ENCODE results near the gene ELP2. TPM values are rescaled to one million over a fixed set of nuclear protein-coding genes. Genes with fewer than 3 reads are reported as not detected.

Gene ELP2
- total RNA-seq, 2 experiments from 2014 or later, result 40.3 to 50.5 TPM

GRCh38 chr18:36096955-36097354 is 32.7 kb upstream of the ELP2 start:
- ChIA-PET CTCF (ENCODE audit: unreplicated experiment) (no interaction called here), POLR2A (interaction anchor here (0.6 kb wide), 1 partner anchor 67 kb away, joined by 3 read pairs; no protein-coding TSS in a partner anchor)
- DNase-seq (ENCODE audit: low spot score), result no peak
- H3K4me1 ChIP-seq (ENCODE audit: insufficient read depth, low read length, poor library complexity, severe bottlenecking), result no peaks in the 10 kb centered on the region
- intact Hi-C loops (cut with micrococcal nuclease; ENCODE audit: unreplicated experiment), result loop anchor here (1.0 to 5.0 kb wide), 2 partner anchors 187 to 340 kb away; no protein-coding TSS in a partner anchor
- H3K4me2 ChIP-seq (ENCODE audit: low read length), result no peak overlapping the region
- no peak overlapping the region for H3K27ac ChIP-seq (ENCODE audit: low read depth, low read length, poor library complexity, severe bottlenecking)
- no TSS peak for BruUV-seq (replicated peaks)
- H3K9me2 ChIP-seq (ENCODE audit: insufficient read depth, low read length), result no peaks in the 10 kb centered on the region
- TF ChIP-seq CTCF (conservative IDR thresholded peaks at IDR 0.05; ENCODE audit: low read length) (no peak), EZH2phosphoT487 (IDR thresholded peaks at IDR 0.05; ENCODE audit: borderline replicate concordance, low read depth, low read length) (no peak)
- no peak overlapping the region for H3K4me3 ChIP-seq (ENCODE audit: low read depth, low read length, poor library complexity, severe bottlenecking)
- no peak overlapping the region for H2AFZ ChIP-seq (ENCODE audit: low read length)
- H3K79me2 ChIP-seq (ENCODE audit: insufficient read depth, low read depth, low read length), result no peaks in the 10 kb centered on the region
- no peaks in the 10 kb centered on the region for H3K9me3 ChIP-seq (ENCODE audit: low read length)
- H3K36me3 ChIP-seq (ENCODE audit: insufficient read depth, low read length), result no peaks in the 10 kb centered on the region
- no peaks in the 10 kb centered on the region for H4K20me1 ChIP-seq (ENCODE audit: insufficient read depth, low read length)

- TF ChIP-seq CTCF (conservative IDR thresholded peaks at IDR 0.05; ENCODE audit: low read length) (no peak), EZH2phosphoT487 (IDR thresholded peaks at IDR 0.05; ENCODE audit: borderline replicate concordance, low read depth, low read length) (no peak)
- BruUV-seq (replicated peaks), result no TSS peak
- ChIA-PET POLR2A (interaction anchor here (0.9 kb wide), 1 partner anchor 202 kb away, joined by 3 read pairs; no protein-coding TSS in a partner anchor), CTCF (ENCODE audit: unreplicated experiment) (no interaction called here)
- H3K27ac ChIP-seq (ENCODE audit: low read depth, low read length, poor library complexity, severe bottlenecking), result no peak overlapping the region
- no peaks in the 10 kb centered on the region for H4K20me1 ChIP-seq (ENCODE audit: insufficient read depth, low read length)
- no peak overlapping the region for H2AFZ ChIP-seq (ENCODE audit: low read length)
- no peaks in the 10 kb centered on the region for H3K9me2 ChIP-seq (ENCODE audit: insufficient read depth, low read length)
- no peak for DNase-seq (ENCODE audit: low spot score)
- H3K79me2 ChIP-seq (ENCODE audit: insufficient read depth, low read depth, low read length), result no peaks in the 10 kb centered on the region
- H3K4me2 ChIP-seq (ENCODE audit: low read length), result no peak overlapping the region
- H3K4me3 ChIP-seq (ENCODE audit: low read depth, low read length, poor library complexity, severe bottlenecking), result no peak overlapping the region
- H3K36me3 ChIP-seq (ENCODE audit: insufficient read depth, low read length), result no peaks in the 10 kb centered on the region
- no peaks in the 10 kb centered on the region for H3K4me1 ChIP-seq (ENCODE audit: insufficient read depth, low read length, poor library complexity, severe bottlenecking)
- intact Hi-C loops (cut with micrococcal nuclease; ENCODE audit: unreplicated experiment), result loop anchor here (5.0 kb wide), 1 partner anchor 342 kb away; no protein-coding TSS in a partner anchor
- no peaks in the 10 kb centered on the region for H3K9me3 ChIP-seq (ENCODE audit: low read length)
Observed at GRCh38 chr18:36099311-36099710, 30.4 kb upstream of the ELP2 start.

DNA sequence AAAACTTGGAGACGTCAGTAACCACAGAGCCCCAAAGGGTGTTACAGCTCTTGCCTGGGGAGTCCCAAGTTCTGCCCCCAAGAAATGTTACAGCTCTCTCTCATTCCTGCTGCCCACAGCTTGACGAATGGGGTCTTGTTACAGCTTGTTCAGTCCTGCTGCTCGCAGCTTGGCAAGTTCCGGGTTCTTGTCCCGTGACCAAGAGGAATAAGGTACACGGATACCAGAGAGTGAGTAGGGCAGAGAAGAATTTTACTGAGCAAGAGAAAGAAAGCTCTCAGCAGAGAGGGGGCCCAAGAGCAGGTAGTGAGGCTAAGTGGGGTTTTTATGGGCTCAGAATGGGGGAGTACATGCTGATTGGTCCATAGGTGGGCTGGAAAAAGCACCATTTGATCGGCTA is 27.8 kb upstream of the ELP2 start:
- no peak overlapping the region for H3K4me2 ChIP-seq (ENCODE audit: low read length)
- ChIA-PET CTCF (ENCODE audit: unreplicated experiment) (no interaction called here), POLR2A (no interaction called here)
- no peaks in the 10 kb centered on the region for H3K36me3 ChIP-seq (ENCODE audit: insufficient read depth, low read length)
- no peak overlapping the region for H2AFZ ChIP-seq (ENCODE audit: low read length)
- no peaks in the 10 kb centered on the region for H4K20me1 ChIP-seq (ENCODE audit: insufficient read depth, low read length)
- no peaks in the 10 kb centered on the region for H3K79me2 ChIP-seq (ENCODE audit: insufficient read depth, low read depth, low read length)
- no peaks in the 10 kb centered on the region for H3K4me1 ChIP-seq (ENCODE audit: insufficient read depth, low read length, poor library complexity, severe bottlenecking)
- no TSS peak for BruUV-seq (replicated peaks)
- no peak overlapping the region for H3K4me3 ChIP-seq (ENCODE audit: low read depth, low read length, poor library complexity, severe bottlenecking)
- no peak overlapping the region for H3K27ac ChIP-seq (ENCODE audit: low read depth, low read length, poor library complexity, severe bottlenecking)
- no peaks in the 10 kb centered on the region for H3K9me3 ChIP-seq (ENCODE audit: low read length)
- DNase-seq (ENCODE audit: low spot score), result no peak
- no peaks in the 10 kb centered on the region for H3K9me2 ChIP-seq (ENCODE audit: insufficient read depth, low read length)
- no peak for TF ChIP-seq CTCF (conservative IDR thresholded peaks at IDR 0.05; ENCODE audit: low read length)
- intact Hi-C loops (cut with micrococcal nuclease; ENCODE audit: unreplicated experiment), result no loop called here

Data from OCI-LY7 (cell line).